ENCODE measurements around the gene CSE1L.

The CSE1L gene

DNA sequence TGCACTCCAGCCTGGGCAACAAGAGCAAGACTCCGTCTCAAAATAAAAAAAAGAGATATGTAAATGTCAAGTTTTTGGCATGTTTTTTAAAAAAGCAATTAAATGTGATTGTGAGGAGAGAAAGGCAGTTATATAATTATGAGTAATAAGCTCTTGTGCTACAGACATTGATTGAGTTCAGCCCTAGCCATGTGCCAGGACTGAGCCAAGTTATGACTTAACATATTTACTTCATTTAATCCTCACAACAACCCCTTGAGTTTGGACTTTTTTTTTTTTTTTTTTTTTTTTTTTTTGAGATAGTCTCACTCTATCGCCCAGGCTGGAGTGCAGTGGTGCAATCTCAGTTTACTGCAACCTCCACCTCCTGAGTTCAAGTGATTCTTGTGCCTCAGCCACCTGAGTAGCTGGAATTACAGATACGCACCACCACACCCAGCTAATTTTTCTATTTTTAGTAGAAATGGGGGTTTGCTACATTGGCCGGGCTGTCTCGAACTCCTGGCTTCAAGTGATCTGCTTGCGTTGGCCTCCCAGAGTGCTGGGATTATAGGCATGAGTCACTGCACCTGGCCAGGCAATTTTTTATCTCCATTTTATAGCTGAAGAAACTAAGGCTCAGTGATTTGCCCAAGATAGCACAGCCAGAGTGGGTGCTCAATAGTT is 15.0 kb upstream of the CSE1L start:
- Histone ChIP-seq H3K4me3 (ENCODE audit: low read length) (no peak overlapping the region), H3K27me3 (ENCODE audit: control insufficient read depth, insufficient read depth, low read length) (no peaks in the 10 kb centered on the region), H3K4me2 (ENCODE audit: low read length) (no peak overlapping the region), H3K36me3 (ENCODE audit: insufficient read depth, low read length) (peaks cover 53% of the 10 kb centered on the region), H3K9ac (ENCODE audit: low read depth, low read length) (no peak overlapping the region), H3K9me3 (replicated peaks; ENCODE audit: low read length) (no peaks in the 10 kb centered on the region), H3K4me1 (ENCODE audit: control insufficient read depth, insufficient read depth, low read length) (no peaks in the 10 kb centered on the region)

DNA sequence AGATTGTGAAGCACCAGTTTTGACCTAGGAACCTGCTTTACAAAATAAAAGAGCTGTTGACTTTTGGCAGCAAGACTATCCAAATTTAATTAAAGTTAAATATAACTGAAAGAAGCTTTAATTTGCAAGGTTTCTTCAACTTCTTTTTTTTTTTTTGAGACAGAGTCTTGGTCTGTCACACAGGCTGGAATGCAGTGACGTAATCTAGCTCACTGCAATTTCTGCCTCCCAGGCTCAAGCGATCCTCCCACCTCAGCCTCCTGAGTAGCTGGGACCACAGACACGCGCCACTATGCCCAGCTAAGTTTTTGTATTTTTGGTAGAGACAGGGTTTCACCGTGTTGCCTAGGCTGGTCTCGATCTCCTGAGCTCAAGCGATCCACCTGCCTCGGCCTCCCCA is 13.7 kb upstream of the CSE1L start:
- H3K4me2 ChIP-seq (ENCODE audit: low read length): no peak overlapping the region
- no peak overlapping the region for H3K4me3 ChIP-seq (ENCODE audit: low read length)
- no peaks in the 10 kb centered on the region for H3K4me1 ChIP-seq (ENCODE audit: control insufficient read depth, insufficient read depth, low read length)
- H3K36me3 ChIP-seq (ENCODE audit: insufficient read depth, low read length): peaks cover 51% of the 10 kb centered on the region
- H3K9ac ChIP-seq (ENCODE audit: low read depth, low read length): no peak overlapping the region
- H3K27me3 ChIP-seq (ENCODE audit: control insufficient read depth, insufficient read depth, low read length): no peaks in the 10 kb centered on the region
- no peaks in the 10 kb centered on the region for H3K9me3 ChIP-seq (replicated peaks; ENCODE audit: low read length)

DNA sequence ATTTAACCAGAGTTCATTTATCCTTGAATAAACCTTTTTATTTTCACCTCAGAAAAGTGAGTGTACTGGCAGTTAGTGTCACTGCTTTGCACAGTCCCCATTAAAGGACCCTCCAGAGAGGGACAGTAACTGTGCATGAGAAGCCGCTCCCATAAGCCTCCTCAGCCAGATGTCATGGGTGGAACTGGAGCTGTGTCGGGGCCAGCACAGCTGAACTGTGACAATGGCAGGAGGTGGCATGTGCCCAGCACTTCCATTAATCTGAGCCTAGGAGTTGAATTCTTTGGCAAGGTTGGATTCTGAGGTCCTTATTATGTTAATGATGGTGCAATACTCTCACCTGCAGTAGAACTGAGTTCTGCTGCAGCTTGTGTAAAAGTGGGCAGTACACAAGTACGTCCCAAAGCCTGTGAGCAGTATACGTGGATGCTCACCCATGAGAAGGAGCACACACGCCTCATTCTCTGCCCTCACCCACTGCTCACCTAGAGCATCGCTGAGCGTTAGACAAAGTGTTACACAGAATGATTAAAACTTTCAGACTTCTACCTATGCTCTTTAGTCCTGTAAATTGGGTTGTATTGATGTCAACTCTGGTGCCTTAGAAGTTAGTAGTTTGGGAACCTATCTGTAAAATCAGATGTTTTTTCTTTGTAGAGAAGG is 11.9 kb upstream of the CSE1L start:
- H3K36me3 ChIP-seq (ENCODE audit: insufficient read depth, low read length): peaks cover 36% of the 10 kb centered on the region
- H3K27me3 ChIP-seq (ENCODE audit: control insufficient read depth, insufficient read depth, low read length): no peaks in the 10 kb centered on the region
- no peak overlapping the region for H3K9ac ChIP-seq (ENCODE audit: low read depth, low read length)
- H3K4me3 ChIP-seq (ENCODE audit: low read length): no peak overlapping the region
- no peaks in the 10 kb centered on the region for H3K9me3 ChIP-seq (replicated peaks; ENCODE audit: low read length)
- H3K4me2 ChIP-seq (ENCODE audit: low read length): no peak overlapping the region
- H3K4me1 ChIP-seq (ENCODE audit: control insufficient read depth, insufficient read depth, low read length): no peaks in the 10 kb centered on the region

DNA sequence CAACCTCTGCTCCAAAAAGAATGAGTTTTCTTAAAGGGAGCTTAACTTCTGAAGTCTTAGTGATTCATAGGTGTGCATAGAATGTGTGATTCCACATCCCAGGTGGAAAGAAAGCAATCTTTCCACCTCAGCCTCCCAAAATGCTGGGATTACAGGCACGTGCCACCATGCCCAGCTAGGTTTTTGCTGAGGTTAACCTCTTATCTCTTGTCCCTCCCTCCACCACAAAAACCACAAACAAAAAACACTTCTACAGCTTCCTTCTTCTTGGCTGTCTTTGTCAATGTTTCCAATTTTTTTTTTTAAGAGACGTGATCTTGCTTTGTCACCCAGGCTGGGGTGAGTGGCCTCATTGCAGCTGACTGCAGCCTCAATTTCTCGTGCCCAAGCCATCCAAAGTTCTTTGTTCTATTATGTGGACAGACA is 8.1 kb upstream of the CSE1L start:
- Histone ChIP-seq H3K4me1 (ENCODE audit: control insufficient read depth, insufficient read depth, low read length) (no peaks in the 10 kb centered on the region), H3K4me3 (ENCODE audit: low read length) (no peak overlapping the region), H3K36me3 (ENCODE audit: insufficient read depth, low read length) (peaks cover 20% of the 10 kb centered on the region), H3K9me3 (replicated peaks; ENCODE audit: low read length) (no peaks in the 10 kb centered on the region), H3K27me3 (ENCODE audit: control insufficient read depth, insufficient read depth, low read length) (no peaks in the 10 kb centered on the region), H3K9ac (ENCODE audit: low read depth, low read length) (no peak overlapping the region), H3K4me2 (ENCODE audit: low read length) (no peak overlapping the region)

DNA sequence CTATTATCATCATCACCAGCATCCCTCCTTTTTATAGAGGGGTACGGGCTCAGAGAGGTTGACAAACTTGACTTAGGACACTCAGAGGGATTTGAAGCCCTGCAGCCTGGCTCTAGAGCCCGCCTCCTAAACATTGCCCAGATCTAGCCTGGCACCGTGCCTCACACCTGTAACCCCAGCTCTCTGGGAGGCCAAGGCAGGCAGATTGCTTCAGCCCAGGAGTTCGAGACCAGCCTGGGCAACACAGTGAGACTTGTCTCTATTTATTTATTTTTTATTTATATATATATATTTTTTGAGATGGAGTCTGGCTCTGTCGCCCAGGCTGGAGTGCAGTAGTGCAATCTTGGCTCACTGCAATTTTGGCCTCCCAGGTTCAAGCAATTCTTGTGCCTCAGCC is 6.3 kb upstream of the CSE1L start:
- H3K9me3 ChIP-seq (replicated peaks; ENCODE audit: low read length): no peaks in the 10 kb centered on the region
- no peak overlapping the region for H3K4me3 ChIP-seq (ENCODE audit: low read length)
- no peak overlapping the region for H3K4me2 ChIP-seq (ENCODE audit: low read length)
- H3K4me1 ChIP-seq (ENCODE audit: control insufficient read depth, insufficient read depth, low read length): no peaks in the 10 kb centered on the region
- H3K27me3 ChIP-seq (ENCODE audit: control insufficient read depth, insufficient read depth, low read length): no peaks in the 10 kb centered on the region
- H3K36me3 ChIP-seq (ENCODE audit: insufficient read depth, low read length): peaks cover 5% of the 10 kb centered on the region
- no peak overlapping the region for H3K9ac ChIP-seq (ENCODE audit: low read depth, low read length)

DNA sequence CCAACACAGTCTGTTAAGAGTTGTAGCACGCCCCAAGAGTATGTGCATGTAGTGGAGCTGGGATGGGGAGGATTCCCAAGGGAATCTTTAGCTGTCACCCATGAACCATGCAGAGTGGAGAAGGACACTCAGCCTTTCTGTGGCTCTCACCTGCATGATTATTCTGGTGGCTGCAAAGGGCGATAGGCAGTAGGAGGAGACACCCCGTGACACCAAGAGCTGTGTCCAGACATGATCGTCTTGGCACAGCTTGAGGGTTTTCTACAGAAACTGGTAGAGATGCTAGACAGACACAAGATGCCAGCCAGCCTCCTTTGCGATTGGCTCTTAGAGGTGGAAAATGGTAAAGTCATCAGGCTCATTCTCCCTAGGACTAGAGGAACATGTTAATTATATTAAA is 3.1 kb upstream of the CSE1L start:
- no peaks in the 10 kb centered on the region for H3K27me3 ChIP-seq (ENCODE audit: control insufficient read depth, insufficient read depth, low read length)
- H3K4me3 ChIP-seq (ENCODE audit: low read length): no peak overlapping the region
- no peaks in the 10 kb centered on the region for H3K36me3 ChIP-seq (ENCODE audit: insufficient read depth, low read length)
- no peak overlapping the region for H3K9ac ChIP-seq (ENCODE audit: low read depth, low read length)
- H3K4me1 ChIP-seq (ENCODE audit: control insufficient read depth, insufficient read depth, low read length): peaks cover 10% of the 10 kb centered on the region
- H3K9me3 ChIP-seq (replicated peaks; ENCODE audit: low read length): no peaks in the 10 kb centered on the region
- H3K4me2 ChIP-seq (ENCODE audit: low read length): no peak overlapping the region

DNA sequence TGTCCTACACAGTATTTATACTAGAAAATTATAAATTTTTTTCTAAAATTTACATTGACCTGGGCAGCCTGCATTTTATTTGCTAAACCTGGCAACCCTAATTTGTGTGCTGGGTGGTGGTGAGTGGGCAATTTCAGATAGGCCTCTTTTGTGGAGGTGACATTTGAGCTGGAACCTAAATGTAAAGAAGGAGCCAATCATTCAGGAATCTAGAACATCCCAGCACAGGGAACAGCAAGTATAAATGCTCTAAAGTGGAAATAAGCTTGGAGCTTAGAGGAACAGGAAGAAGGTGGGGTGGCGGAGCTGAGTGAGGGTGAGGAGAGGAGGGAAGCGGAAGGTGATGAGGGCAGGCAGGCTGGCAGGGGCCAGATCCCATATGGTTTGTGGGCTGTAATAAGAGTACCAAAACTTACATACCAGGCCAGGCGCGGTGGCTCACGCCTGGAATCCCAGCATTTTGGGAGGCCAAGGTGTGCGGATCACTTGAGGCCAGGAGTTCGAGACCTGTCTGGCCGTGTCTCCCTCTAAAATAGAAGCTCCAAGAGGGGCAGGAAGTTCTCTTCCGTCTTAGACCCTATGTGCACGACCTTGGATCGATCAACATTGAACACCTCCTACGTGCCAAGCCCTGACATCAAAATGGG is 549 bp upstream of the CSE1L start:
- H3K4me2 ChIP-seq (ENCODE audit: low read length): peak overlapping the region; percentile 94
- H3K36me3 ChIP-seq (ENCODE audit: insufficient read depth, low read length): no peaks in the 10 kb centered on the region
- peaks cover 20% of the 10 kb centered on the region for H3K4me1 ChIP-seq (ENCODE audit: control insufficient read depth, insufficient read depth, low read length)
- H3K9ac ChIP-seq (ENCODE audit: low read depth, low read length): peak overlapping the region; percentile 97
- H3K4me3 ChIP-seq (ENCODE audit: low read length): peak overlapping the region; percentile 97
- H3K9me3 ChIP-seq (replicated peaks; ENCODE audit: low read length): no peaks in the 10 kb centered on the region
- no peaks in the 10 kb centered on the region for H3K27me3 ChIP-seq (ENCODE audit: control insufficient read depth, insufficient read depth, low read length)

DNA sequence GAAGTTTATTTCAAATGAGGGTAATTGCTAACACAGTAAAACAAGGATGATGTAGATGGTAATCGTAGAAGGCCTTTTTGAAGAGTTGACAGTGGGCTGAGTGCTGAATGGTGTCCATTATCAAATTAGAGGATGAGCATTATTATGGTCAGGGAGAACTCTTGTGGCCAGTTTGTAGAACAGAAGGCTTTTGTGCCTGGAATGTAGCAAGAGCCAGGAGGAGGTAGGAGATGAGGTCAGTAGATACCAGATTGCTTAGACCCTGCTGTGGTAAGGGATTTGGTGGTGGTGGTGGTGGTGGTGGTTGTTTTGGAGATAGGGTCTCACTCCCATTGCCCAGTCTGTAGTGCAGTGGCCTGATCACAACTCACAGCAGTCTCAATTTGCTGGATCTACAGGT is 6.2 kb downstream of the CSE1L start:
- no peak overlapping the region for H3K9ac ChIP-seq (ENCODE audit: low read depth, low read length)
- peaks cover 23% of the 10 kb centered on the region for H3K4me1 ChIP-seq (ENCODE audit: control insufficient read depth, insufficient read depth, low read length)
- no peak overlapping the region for H3K4me3 ChIP-seq (ENCODE audit: low read length)
- H3K36me3 ChIP-seq (ENCODE audit: insufficient read depth, low read length): peaks cover 14% of the 10 kb centered on the region
- no peaks in the 10 kb centered on the region for H3K27me3 ChIP-seq (ENCODE audit: control insufficient read depth, insufficient read depth, low read length)
- H3K4me2 ChIP-seq (ENCODE audit: low read length): no peak overlapping the region
- H3K9me3 ChIP-seq (replicated peaks; ENCODE audit: low read length): no peaks in the 10 kb centered on the region

DNA sequence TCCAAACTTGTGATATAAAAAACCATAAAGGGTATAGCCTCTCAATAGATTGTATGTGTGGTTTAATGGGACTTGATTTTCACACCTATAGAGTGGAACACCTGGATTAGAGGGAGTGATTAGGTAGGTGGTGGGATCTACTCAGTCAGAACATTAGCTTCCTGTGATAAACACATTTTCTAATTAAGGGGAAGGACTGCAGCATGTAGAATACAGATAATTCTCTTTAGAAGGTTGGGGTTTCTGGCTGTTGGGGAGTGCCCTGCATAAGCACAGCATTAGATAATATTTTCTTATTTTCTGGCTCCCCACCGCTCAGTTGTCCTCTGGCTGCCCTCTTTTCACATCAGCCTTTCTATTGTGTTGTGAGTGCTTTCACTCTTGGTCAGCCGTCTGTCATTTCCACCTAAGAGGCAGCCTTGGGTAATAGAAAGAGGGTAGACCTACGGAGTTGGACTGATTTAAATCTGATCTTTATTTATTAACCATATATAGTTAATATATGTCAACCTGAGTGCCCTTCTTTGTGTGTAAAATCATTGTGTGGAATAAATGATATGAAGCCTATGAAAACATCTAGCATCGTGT is 8.0 kb downstream of the CSE1L start:
- Histone ChIP-seq H3K4me3 (ENCODE audit: low read length) (no peak overlapping the region), H3K4me2 (ENCODE audit: low read length) (no peak overlapping the region), H3K36me3 (ENCODE audit: insufficient read depth, low read length) (peaks cover 23% of the 10 kb centered on the region), H3K9me3 (replicated peaks; ENCODE audit: low read length) (no peaks in the 10 kb centered on the region), H3K27me3 (ENCODE audit: control insufficient read depth, insufficient read depth, low read length) (no peaks in the 10 kb centered on the region), H3K9ac (ENCODE audit: low read depth, low read length) (no peak overlapping the region), H3K4me1 (ENCODE audit: control insufficient read depth, insufficient read depth, low read length) (peaks cover 8% of the 10 kb centered on the region)

DNA sequence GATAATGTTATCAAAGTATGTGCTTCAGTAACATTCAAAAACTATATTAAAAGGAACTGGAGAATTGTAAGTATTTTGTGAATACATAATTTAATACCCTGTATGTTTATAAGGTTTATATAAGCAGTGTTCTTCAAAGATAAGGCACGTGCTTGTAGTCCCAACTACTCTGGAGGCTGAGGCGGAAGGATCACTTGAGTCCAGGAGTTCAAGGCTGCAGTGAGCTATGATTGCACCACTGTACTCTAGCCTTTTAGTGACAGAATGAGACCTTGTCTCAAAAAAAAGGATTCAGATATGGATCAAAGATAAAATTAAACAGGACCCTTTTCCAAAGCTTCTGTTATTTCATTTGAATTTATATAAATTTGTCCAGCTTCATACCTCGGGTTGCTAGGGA is 17.2 kb downstream of the CSE1L start:
- Histone ChIP-seq H3K27me3 (ENCODE audit: control insufficient read depth, insufficient read depth, low read length) (no peaks in the 10 kb centered on the region), H3K4me2 (ENCODE audit: low read length) (no peak overlapping the region), H3K36me3 (ENCODE audit: insufficient read depth, low read length) (peaks cover 37% of the 10 kb centered on the region), H3K9me3 (replicated peaks; ENCODE audit: low read length) (no peaks in the 10 kb centered on the region), H3K9ac (ENCODE audit: low read depth, low read length) (no peak overlapping the region), H3K4me3 (ENCODE audit: low read length) (no peak overlapping the region), H3K4me1 (ENCODE audit: control insufficient read depth, insufficient read depth, low read length) (no peaks in the 10 kb centered on the region)

DNA sequence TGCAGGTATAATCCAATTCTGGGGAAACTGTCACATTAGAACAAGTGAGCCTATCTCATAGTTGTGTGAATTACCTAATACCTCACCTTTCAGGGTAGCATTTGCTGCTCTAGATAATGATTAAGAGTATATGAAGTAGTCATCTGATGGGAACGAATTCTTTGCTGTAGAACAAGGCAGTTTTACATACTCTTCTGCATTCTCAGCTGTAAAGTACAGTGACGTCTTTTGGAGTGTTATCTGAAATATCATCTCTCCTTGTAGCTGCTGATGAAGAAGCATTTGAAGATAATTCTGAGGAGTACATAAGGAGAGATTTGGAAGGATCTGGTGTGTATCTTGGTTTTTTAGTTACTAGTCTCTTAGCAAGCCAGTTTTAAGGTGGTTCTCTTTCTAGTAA is 28.4 kb downstream of the CSE1L start:
- peaks cover 59% of the 10 kb centered on the region for H3K36me3 ChIP-seq (ENCODE audit: insufficient read depth, low read length)
- no peaks in the 10 kb centered on the region for H3K27me3 ChIP-seq (ENCODE audit: control insufficient read depth, insufficient read depth, low read length)
- no peak overlapping the region for H3K4me2 ChIP-seq (ENCODE audit: low read length)
- no peak overlapping the region for H3K9ac ChIP-seq (ENCODE audit: low read depth, low read length)
- no peaks in the 10 kb centered on the region for H3K9me3 ChIP-seq (replicated peaks; ENCODE audit: low read length)
- no peak overlapping the region for H3K4me3 ChIP-seq (ENCODE audit: low read length)
- no peaks in the 10 kb centered on the region for H3K4me1 ChIP-seq (ENCODE audit: control insufficient read depth, insufficient read depth, low read length)

All from skeletal muscle satellite cell (primary cell).